GM12865 (cell line): ENCODE data around the gene JTB.
"Not testable (repeated sequence)": the region's sequence is repeated elsewhere in the genome, so short reads cannot be mapped to it uniquely, and the experiment has no call there.

ENCODE experiments used
- DNase-seq: peaks from one replicate; pipeline ENCODE4 v3.0.0; 2010; ENCODE audit warnings: low read depth
- H3K4me3 ChIP-seq: 2 replicates; pipeline ENCODE4 v1.5.1; 2011; ENCODE audit warnings: mild to moderate bottlenecking, low read depth, low read length, control low read depth
- TF ChIP-seq, protein P1 (sequence below): IDR thresholded peaks from 2 replicates; pipeline ENCODE4 v1.5.1; 2011; ENCODE audit warnings: low read length, control low read depth, low read depth, inconsistent platforms; ENCODE audit not compliant: insufficient read depth; ENCODE audit errors: missing control alignments

JTB gene

GRCh38 chr1:153977250-153978240, at the start of gene JTB:
Gene JTB, minus strand, starts transcription at chr1:153977674. Its CDS starts 422 bp downstream, at chr1:153977252.
- TF ChIP-seq, protein P1, sequence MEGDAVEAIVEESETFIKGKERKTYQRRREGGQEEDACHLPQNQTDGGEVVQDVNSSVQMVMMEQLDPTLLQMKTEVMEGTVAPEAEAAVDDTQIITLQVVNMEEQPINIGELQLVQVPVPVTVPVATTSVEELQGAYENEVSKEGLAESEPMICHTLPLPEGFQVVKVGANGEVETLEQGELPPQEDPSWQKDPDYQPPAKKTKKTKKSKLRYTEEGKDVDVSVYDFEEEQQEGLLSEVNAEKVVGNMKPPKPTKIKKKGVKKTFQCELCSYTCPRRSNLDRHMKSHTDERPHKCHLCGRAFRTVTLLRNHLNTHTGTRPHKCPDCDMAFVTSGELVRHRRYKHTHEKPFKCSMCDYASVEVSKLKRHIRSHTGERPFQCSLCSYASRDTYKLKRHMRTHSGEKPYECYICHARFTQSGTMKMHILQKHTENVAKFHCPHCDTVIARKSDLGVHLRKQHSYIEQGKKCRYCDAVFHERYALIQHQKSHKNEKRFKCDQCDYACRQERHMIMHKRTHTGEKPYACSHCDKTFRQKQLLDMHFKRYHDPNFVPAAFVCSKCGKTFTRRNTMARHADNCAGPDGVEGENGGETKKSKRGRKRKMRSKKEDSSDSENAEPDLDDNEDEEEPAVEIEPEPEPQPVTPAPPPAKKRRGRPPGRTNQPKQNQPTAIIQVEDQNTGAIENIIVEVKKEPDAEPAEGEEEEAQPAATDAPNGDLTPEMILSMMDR: no peak
- peak within 1 kb of the TSS; percentile 91 for H3K4me3 ChIP-seq
- peak; percentile 91 for DNase-seq

DNA sequence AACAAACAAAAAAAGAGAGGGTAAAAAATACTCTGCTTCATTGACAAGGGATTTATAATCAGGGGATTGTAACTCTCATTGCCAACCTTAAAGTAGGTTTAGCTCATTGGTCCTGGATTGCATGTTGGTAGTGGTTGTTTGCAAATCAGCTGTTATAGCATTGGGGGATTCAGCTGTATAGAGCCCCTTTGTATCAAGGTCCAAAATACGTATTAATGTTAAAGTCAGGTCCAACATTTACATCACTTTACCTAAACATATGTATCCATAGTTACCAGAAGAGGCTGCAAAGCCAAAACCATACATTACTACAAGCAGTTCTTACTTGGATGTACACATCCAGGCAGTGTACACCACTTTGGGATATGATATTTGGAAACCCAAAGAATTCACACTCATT, 42.5 kb upstream of the JTB start:
- TF ChIP-seq, protein P1: no peak
- no peak for DNase-seq
- no peak overlapping the region for H3K4me3 ChIP-seq

DNA sequence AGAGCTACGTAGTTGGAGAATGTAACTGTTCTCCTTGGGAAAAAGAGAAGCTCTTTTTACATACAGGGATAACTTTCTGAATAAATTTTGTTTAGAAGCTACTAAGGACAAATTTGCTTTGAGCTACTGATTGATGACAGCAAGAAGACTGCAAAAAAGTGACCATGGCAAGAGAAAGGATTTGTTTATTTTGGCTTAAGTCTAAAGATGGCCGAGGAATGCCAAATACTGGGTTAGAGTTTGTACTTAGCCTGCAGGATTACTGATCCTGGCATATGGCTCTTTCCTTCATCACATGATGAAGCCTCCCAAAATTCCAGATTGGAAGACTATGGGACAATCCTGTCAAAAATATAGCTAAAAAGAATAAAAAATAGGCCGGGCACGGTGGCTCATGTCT, 41.8 kb upstream of the JTB start:
- no peak for DNase-seq
- H3K4me3 ChIP-seq: no peak overlapping the region
- TF ChIP-seq, protein P1: no peak

- DNase-seq: no peak
- TF ChIP-seq, protein P1: no peak
- H3K4me3 ChIP-seq: no peak overlapping the region
Observed at GRCh38 chr1:154014154-154014907, 36.9 kb upstream of the JTB start.

- not testable (repeated sequence) for H3K4me3 ChIP-seq, DNase-seq
Observed at GRCh38 chr1:154012543-154012942, 35.1 kb upstream of the JTB start.

GRCh38 chr1:154012129-154012528, 34.7 kb upstream of the JTB start:
- no peak for DNase-seq
- no peak overlapping the region for H3K4me3 ChIP-seq
- TF ChIP-seq, protein P1: no peak

- no peak overlapping the region for H3K4me3 ChIP-seq
- TF ChIP-seq, protein P1: no peak
- no peak for DNase-seq
Observed at GRCh38 chr1:154006136-154006535, 28.7 kb upstream of the JTB start.
